H54 (cell line): ENCODE results near the gene HSD11B1L.

Experiments used
- DNase-seq: peaks from one replicate; pipeline ENCODE4 v3.0.0; 2011; ENCODE audit warnings: low spot score, mixed read lengths; ENCODE audit not compliant: insufficient read length
- FAIRE-seq: peaks from 3 replicates; lab custom pipeline; 2011; peaks lifted over from hg19 to GRCh38; lab: Jason Lieb, UNC
- POLR2A ChIP-seq: IDR thresholded peaks from 2 replicates; pipeline ENCODE4 v1.6.1; 2011; ENCODE audit warnings: low read depth, mild to moderate bottlenecking, low read length

The HSD11B1L gene

GRCh38 chr19:5680437-5681368 lies at the start of gene HSD11B1L, which contains the start of gene MICOS13:
TSS of gene HSD11B1L (plus strand) at chr19:5681027. CDS start at chr19:5684833, 3,806 bp downstream.
TSS of gene MICOS13 (minus strand) at chr19:5680516. CDS start at chr19:5680486, 30 bp downstream.
- TF ChIP-seq POLR2A, result peak; percentile 44; the same call in 1 of the 2 replicates
- peak; percentile 97 for DNase-seq
- peak; percentile 15 for FAIRE-seq

- TF ChIP-seq POLR2A, result no peak
- FAIRE-seq, result no peak
- DNase-seq, result no peak
These were observed 49.1 kb upstream of the HSD11B1L start for GRCh38 chr19:5631567-5632240.

- DNase-seq, result no peak
- FAIRE-seq, result no peak
- TF ChIP-seq POLR2A, result no peak
These were observed 48.6 kb upstream of the HSD11B1L start for GRCh38 chr19:5632241-5632612.

- DNase-seq, result no peak
- TF ChIP-seq POLR2A, result no peak
- FAIRE-seq, result no peak
These were observed 48.2 kb upstream of the HSD11B1L start for GRCh38 chr19:5632657-5633056.

- no peak for TF ChIP-seq POLR2A
- DNase-seq (no peak), FAIRE-seq (no peak)
These were observed 45.4 kb upstream of the HSD11B1L start for GRCh38 chr19:5635427-5635826.

- DNase-seq, result no peak
- FAIRE-seq, result no peak
- no peak for TF ChIP-seq POLR2A
These were observed 42.9 kb upstream of the HSD11B1L start for GRCh38 chr19:5637971-5638370.

- TF ChIP-seq POLR2A, result no peak
- FAIRE-seq (no peak), DNase-seq (no peak)
These were observed 39.7 kb upstream of the HSD11B1L start for GRCh38 chr19:5641171-5641570.

GRCh38 chr19:5642204-5642603 lies 38.6 kb upstream of the HSD11B1L start:
- TF ChIP-seq POLR2A, result no peak
- FAIRE-seq, result no peak

GRCh38 chr19:5643060-5643459 lies 37.8 kb upstream of the HSD11B1L start:
- DNase-seq (no peak), FAIRE-seq (no peak)
- no peak for TF ChIP-seq POLR2A

More at GRCh38 chr19:5642204-5642603, 38.6 kb upstream of the HSD11B1L start:
- DNase-seq, result no peak

- TF ChIP-seq POLR2A, result no peak
- no peak for DNase-seq
- no peak for FAIRE-seq
These were observed 36.8 kb upstream of the HSD11B1L start for GRCh38 chr19:5644037-5644436.

- no peak for TF ChIP-seq POLR2A
- DNase-seq, result no peak
- no peak for FAIRE-seq
These were observed 35.4 kb upstream of the HSD11B1L start for GRCh38 chr19:5645409-5645808.

- no peak for FAIRE-seq
- no peak for DNase-seq
- no peak for TF ChIP-seq POLR2A
These were observed 34.1 kb upstream of the HSD11B1L start for GRCh38 chr19:5646703-5647102.

GRCh38 chr19:5648464-5648863 lies 32.4 kb upstream of the HSD11B1L start:
- TF ChIP-seq POLR2A, result no peak
- FAIRE-seq, result no peak

GRCh38 chr19:5651361-5651760 lies 29.5 kb upstream of the HSD11B1L start:
- DNase-seq (no peak), FAIRE-seq (no peak)

More at GRCh38 chr19:5648464-5648863, 32.4 kb upstream of the HSD11B1L start:
- DNase-seq, result no peak

More at GRCh38 chr19:5651361-5651760, 29.5 kb upstream of the HSD11B1L start:
- no peak for TF ChIP-seq POLR2A
